Measurements from ENCODE around the gene ZNF593OS.

ZNF593OS gene
- long read RNA-seq, donor 1 = 0 reads
- long read RNA-seq, donor 2 = 0 reads
- long read RNA-seq, donor 3, partial matches to known transcripts = 0 of 28 reads
- long read RNA-seq, donor 3, other reads (novel, unspliced or antisense) = 28 of 28 reads
- long read RNA-seq, donor 4 = 0 reads
- long read RNA-seq, donor 5 = 0 reads
- long read RNA-seq, donor 6 = 0 reads
- long read RNA-seq, donor 7 = 0 reads
- long read RNA-seq, donor 8 = 0 reads

DNA sequence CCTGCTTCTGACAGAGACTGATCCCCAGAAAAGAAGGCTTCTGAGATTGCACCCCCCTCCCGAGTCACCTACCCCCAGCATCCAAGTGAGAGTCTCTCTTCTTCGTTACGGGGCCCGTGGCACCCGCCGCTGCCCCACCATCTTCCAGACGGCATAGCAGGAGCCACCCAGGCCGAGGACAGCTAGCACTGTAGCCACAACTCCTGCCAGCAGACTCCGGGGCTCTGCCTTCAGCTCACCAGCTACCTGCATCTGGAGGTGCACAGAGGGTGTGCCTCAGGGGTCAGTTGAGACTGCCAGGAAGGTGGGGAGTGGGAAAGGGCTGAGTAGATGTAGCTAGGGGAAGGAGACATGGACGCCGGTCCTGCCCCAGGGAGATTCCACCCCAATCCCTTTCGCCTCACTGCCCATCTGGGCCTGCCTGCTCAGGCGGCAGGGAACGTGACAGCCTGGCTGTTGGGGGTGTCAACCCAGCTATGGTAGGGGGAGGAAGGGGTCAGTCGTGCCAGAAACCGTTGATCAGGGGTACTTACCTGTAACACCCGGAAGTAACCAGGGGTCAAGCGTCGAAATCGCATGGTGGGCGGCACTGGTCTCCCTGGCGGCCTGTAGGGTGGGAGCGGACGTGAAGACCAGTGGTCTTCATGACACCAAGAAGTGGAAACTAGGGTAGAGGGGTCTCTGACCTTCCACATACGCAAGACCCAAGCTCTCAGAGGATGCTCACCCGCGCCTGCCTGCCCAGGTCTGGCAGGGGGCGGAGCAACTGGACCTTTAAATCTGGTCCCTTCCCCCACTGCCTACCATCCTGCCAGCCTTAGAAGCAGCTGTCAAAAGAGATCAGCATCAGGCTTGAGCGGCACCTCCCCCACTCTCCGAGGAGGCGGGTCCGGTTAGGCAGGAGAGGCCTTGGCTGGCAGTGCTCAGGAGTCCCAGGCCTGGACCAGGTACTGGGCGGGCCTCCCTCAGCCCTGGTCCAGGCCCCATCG, at the start of gene ZNF593OS:
Gene ZNF593OS (minus strand): TSS at position 749 of the 989 bp plus-strand sequence. CDS start 171 bp downstream, at position 578.
- DNase-seq = no peak

DNA sequence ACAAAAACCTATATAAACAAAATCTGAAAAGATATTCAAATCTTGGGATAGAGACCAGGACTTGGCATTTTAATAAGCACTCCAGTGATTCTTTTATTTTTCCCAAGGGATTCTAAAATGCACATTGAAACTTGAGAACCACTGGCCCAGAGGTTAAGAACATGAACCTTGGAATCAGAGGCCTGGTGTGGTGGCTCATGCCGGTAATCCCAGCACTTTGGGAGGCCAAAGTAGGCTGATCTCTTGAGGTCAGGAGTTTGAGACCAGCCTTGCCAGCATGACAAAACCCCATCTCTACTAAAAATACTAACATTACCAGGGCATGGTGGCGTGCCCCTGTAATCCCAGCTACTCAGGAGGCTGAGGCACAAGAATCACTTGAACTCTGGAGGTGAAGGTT, 49.5 kb upstream of the ZNF593OS start:
- DNase-seq = no peak

DNA sequence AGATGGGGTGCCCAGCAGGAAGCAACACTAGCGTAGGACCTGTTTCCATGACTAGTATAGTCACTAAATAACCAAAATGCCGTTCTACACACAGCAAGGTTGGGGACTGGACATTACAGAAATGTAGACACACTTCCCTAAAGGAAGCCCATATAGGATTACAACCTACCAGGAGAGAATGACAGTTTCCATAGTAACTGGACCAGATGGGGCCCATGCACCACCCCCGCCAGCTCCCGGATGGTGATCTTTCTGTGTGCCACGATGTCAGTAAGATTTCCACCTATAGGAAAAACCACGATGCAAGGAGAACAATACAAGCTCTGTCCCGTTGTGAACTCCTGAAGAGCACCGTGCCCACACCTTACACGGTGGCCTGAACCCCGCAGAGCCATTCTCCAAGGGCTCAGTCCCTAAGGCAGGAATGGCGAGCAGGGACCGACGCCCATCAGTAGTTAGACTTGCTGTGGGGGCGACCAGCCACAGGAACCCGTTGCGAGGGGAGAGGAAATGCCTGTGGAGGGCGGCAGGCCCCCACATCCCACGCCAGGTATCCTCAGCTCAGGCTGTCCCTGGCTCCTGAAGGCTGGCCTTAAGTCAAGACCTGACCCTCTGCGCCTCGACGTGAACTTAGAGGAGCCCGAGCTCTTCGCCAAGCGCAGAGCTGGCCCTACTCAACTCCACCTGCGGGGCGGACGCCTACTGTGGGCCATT, 48.7 kb upstream of the ZNF593OS start:
- no peak for DNase-seq

DNA sequence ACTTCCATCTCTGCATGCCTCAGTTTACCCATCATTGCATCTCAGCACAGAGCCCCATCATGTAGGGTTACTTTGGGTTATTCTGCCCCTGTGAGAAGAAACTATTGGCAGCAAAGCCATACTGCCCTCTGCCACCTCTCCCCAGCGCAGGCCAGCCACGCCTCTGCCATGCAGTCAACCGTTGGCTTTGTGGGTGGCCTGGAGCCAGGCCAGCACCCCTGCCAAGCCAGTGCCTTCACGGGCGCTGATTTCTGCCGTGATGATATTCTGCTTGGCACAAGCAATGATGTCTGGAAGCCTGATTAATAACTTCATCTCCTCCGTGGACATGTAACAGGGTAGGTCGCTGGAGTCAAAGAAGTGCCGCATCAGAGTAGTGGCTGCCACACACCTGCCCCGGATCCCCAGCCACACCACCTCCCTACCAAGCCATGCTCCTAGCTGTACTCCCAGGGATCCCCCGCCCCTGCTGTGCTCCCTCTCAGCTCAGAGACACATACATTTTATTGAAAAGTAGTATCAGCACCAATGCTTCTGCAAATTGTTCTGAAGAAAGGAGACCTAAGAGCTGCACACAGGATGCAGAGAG, 47.4 kb upstream of the ZNF593OS start:
- DNase-seq = no peak

DNA sequence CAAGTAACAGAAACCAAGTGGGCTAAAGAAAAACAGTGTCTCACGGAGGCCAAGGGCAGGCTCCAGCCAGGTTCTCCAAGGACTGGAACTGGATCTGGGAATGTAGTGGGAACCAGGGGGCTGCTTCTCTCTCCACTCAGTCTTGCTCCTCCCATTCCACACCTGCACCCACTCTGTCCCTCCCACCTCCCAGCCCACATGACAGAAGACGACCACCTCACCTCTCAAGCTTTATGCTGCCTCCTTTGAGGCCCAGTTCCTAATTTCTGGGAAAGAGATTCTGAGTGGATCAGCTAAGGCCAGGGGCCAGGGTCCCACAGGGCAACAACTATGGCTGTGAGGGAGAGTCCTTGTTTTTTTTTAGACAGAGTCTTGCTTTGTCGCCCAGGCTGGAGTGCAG, 43.6 kb upstream of the ZNF593OS start:
- DNase-seq = no peak

DNA sequence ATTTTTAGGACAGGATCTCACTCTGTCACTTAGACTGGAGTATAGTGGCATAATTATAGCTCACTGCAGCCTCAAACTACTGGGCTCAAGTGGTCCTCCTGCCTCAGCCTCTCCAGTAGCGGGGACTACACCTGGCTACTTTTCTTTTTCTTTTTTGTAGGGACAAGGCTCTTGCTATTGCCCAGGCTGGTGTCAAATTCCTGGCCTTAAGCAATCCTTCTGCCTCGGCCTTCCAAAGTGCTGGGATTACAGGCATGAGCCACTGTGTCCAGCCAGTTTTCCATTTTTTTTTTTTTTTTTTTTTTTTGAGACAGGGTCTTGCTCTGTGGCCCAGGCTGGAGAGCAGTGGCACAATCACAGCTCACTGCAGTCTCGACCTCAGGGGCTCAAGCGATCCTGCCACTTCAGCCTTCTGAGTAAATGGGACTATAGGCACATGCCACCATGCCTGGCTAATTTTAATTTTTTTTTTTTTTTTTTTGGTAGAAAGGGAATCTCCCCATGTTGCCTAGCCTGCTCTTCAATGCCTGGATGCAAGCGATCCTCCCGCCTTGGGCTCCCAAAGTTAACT, 41.8 kb upstream of the ZNF593OS start:
- DNase-seq = no peak

DNA sequence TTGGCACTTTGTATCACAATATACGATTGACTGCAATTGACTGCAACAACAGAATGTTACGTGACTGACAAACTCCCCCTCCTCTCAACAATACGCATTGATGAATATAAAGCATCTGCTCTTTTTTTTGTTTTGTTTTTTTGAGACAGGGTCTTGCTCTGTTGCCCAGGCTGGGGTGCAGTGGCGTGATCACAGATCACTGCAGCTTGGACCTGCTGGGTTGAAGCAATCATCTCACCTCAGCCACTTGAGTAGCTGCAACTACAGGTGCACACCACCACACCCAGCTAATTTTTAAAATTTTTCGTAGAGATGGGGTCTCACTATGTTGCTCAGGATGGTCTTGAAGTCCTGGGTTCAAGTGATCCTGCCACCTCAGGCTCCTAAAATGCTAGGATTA, 41.1 kb upstream of the ZNF593OS start:
- no peak for DNase-seq

DNA sequence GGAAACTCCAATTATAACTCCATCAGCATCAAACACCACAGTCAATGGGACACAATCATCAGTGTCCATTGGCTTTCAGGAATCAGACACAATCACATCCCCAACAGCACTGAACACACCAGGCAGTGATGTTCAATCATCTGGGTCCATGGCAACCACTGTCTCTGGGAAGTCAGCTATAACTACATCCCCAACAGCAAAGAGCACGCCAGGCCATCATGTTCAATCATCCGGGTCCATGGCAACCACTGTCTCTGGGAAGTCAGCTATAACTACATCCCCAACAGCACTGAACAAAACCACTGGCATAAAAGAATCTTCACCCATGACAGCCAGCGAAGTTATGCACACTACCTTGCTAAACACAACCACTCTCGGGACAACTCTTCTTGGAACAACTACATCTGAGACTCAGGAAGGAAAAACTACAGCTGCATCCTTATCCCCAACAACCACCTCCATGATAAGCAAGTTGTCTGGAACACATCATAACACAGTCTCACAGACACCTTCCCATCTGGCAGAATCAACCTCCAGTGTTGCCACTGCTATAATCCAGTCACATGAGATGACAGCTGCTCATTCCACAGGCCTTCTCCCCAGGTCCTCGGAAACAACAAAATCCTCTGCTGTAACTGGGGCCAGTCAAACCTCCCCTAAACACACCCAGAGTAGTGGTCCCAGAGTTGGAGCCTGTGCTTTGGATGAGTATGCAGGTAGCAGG, 38.7 kb upstream of the ZNF593OS start:
- DNase-seq = no peak

DNA sequence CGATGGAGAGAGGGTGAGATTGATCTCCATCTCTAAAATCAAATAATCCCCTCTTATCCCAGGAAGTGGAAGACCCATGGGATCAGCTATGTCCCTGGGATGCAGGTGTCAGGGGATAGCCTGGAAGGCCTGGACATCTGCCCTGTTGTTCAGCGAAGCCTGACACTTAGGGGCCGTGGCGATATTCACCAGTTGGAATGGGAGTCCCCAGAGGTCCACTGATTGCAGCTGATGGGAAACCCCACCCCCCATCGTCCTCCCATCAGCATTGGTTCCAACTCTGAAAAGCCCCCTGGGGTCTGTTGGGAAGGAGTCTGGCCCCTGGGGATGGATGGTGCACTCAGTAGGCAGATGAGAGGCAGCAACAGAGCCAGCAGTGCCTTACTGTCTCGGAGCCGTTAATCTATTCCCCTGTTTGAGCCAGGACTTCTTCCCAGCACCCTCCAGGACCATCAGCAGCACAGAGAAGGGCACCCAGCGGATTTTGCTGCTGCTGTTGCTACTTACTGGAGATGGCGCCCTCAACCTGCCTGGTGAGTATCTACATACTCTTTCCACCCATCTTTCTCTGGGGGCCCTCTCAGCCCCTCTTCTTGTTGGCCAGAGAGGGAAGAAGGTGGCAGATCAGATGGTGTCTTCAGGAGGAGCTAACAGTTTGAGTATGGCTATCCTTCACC, 32.1 kb upstream of the ZNF593OS start:
- DNase-seq = no peak

DNA sequence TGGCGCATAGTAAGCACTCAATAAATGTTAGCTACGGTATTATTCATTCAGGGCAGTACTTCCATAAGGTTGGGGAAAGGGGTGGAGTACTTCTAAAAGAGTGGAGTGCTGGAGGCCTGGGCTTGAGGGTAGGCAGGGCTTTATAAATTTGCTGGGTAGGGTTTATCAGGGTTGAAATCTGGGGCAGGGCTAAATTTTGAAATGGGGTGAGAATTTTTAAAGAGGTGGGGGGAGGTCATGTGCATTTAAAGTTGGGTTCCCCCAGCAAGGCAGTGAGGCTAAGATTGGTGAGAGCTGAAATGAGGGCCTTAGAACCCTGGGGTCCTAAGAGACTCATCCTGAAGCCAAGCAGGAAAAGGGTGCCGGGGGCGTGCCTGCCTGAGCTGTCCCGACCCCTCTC, 28.8 kb upstream of the ZNF593OS start:
- DNase-seq = no peak

DNA sequence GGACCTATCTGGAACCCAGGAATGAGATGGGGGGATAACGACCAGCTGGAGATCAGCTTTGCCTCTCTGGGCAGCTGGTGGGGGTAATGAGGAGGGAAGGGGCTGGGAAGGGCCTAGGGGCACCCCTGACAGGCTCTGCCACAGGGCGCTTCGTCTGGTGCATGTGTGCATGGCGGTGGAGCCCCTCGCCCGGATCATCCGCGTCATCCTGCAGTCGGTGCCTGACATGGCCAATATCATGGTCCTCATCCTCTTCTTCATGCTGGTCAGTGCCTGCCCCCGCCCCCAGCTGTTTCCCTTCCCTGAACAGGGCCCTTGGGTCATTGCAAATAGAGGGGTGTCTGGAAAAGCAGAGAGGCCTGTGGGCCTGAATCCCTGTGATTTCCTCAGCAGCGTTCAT, 26.2 kb upstream of the ZNF593OS start:
- no peak for DNase-seq

DNA sequence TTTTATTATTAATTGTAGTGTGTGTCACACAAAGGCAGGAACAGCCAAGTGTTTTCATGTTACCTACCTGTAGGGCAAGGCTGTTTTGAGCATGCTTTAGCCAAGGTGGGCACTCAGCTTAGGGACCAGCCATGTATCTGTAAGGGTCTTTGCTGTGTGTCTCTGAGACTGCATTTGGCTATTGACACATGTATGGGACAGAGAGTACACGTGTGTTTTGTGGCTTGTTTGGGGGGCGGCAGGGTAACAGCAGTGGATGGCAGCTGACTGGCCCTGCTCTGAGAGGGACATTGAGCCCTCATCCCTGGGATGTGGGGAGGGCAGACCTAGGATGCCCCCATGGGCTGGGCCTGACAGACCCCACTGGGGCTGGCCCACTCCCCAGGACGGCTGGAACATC, 25.7 kb upstream of the ZNF593OS start:
- DNase-seq = no peak

DNA sequence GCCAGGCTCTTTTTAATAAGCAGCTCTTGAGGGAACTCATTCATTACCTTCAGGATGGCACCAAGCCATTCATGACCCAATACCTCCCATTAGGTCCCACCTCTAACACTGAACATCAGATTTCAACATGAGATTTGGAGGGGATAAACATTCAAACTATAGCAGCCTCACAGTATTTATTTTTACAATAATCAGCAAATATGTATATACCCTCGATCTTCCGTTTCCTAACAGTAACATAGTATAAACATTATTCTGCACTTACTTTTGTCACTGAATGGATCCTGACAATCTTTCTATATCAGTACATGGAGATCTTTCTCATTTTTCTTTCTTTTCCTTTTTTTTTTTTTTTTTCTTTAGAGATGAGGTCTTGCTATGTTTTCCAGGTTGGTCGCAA, 24.2 kb upstream of the ZNF593OS start:
- DNase-seq = no peak

DNA sequence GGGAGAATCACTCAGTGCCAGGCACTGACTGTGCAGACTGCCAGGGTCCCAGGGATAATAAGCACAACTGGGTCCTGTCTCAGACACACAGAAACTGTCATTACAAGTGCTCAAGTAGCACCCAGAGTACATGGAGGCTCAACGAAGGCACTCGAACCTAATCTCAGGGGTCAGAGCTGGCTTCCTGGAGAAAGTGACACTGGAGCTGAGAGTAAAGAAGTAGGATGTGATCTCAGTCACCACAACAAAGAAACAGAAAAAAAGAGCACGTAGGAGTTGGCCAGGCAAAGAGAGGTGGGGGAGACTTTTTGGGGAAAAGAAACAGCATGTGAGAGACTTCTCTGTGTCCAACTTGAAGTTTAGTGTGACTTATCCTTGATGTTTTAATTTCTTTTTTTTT, 20.1 kb upstream of the ZNF593OS start:
- DNase-seq = no peak

DNA sequence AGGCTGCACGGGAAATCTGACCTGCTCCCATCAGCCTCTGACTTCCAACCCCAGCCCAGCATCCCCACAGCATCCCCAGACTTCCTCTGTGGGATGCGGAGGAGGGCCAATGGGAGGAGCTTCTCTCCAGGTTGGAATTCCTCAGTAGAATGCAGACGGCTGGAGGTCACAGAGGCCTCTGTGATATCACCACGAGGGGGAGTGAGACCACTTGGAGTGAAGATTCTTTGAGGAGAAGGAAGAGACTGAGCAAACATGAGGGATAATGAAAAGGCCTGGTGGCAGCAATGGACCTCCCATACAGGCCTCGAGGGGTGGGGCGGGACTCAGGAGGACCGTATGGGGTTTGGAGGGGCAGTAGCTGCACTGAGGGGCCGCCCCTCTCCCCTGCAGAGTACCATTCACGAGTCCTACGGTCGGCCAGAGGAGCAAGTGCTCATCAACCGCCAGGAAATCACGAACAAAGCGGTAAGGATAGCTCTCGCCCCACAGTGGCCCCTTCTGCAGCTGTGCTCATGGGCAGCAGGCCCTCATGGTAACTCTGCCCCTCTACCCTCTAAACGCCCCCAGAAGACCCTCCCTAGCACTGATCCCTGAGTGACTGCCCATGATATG, 18.8 kb upstream of the ZNF593OS start, which contains the start of gene CATSPER4:
Gene CATSPER4 (plus strand): TSS at position 230 of the 615 bp plus-strand sequence. CDS start 26 bp downstream, at position 256.
- DNase-seq = peak; percentile 38

DNA sequence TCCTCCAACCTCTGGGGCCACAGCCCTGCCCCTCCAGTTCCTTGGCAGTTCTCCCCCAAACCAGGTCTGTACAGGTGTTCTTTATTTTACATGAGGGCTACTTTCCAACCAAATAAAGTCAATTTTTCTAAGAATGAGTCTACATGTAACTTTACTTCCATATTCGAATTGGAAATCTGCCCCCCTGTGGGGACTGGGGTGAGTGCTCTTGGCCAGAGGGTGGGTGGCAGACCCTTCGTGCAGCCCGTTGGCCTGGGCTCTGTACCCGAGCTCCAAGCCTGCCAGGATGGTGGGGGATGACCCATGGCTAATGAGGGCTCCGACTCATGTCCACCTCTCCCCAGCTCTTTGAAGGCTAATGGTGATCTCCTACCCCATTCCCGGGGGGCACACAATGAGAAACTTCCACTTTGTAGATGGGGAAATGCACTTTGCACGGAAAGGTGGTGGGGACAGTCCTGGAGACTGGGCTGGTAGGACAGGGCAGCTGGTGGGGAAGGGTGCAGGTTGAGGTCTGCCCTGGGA, 18.2 kb upstream of the ZNF593OS start:
- DNase-seq = no peak

DNA sequence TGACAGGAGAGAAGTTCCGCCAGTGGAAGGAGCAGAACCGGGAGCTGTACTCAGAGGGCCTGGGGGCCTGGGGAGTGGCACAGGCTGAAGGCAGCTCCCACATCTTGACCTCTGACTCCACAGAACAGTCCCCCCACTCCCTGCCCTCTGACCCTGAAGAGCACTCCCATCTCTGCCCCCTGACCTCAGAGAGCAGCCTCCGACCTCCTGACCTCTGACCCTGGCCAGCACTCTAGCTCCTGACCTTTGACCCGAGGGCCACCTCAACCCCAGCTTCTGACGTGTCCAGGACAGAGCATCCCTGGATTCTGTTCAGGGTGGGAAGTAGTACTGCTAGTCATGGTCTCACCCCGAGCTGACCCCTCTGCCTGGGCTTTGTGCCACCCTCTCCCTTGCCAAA, 17.7 kb upstream of the ZNF593OS start:
- no peak for DNase-seq

DNA sequence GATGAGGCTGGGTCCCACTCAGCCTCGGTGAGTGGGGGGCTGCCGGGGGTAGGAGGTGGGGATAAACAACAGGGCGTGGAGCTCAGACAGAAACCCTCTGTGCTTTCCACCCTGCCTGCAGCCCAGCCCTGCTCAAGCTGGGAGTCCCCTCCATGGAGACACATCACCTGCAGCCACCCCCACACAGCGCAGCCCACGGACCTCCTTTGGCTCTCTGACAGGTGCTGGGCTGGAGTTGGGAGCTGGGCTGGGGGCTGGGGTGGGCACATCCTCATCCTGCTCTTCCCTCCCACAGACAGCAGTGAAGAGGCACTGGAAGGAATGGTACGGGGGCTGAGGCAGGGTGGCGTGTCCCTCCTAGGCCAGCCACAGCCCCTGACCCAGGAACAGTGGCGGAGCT, 16.8 kb upstream of the ZNF593OS start:
- DNase-seq = no peak

DNA sequence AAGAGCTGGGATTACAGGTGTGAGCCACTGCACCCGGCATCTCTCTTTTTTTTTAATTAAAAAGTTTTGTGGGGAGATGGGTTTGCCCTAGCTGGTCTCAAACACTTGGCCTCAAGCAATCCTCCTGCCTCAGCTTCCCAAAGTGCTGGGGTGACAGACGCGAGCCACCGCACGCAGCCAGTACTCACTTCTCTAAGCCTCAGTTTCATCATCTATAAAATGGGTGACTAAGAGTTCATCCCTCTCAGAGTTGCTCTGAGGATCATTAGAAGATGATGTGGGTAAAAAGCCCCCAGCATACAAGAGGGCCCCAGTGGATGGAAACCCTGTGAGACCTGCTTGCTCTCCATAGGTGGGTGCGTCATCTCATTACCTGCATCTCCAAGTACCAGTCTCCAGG, 16.2 kb upstream of the ZNF593OS start:
- no peak for DNase-seq

DNA sequence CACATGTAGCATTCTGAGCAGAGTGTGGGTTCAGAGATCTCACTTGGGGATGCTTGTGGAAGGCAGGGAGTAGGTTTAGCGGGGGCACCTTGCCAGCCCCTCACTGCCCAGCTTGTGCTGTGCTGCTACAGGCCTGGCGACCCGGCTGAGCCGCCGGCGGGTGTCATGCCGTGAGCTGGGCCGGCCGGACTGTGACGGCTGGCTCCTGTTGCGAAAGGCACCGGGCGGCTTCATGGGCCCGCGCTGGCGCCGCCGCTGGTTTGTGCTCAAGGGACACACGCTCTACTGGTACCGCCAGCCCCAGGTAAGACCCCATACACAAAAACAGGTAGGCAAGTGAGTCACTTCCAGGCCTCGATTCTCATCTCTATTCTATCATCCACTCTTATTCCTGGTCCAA, 13.3 kb upstream of the ZNF593OS start:
- no peak for DNase-seq

Measured in right kidney (tissue), 9 donors.